Activated CD8-positive, alpha-beta memory T cell treated with anti-CD3 and anti-CD28 coated beads for 48 hours (primary cell): Measurements from ENCODE around the gene NLRP14.

ENCODE experiments used
- DNase-seq, 3 experiments: peaks; one replicate each; pipeline ENCODE4 v3.0.0-alpha.2; 2020; ENCODE audit warnings: low read depth in 2 of 3, low spot score in 2 of 3

The NLRP14 gene

DNA sequence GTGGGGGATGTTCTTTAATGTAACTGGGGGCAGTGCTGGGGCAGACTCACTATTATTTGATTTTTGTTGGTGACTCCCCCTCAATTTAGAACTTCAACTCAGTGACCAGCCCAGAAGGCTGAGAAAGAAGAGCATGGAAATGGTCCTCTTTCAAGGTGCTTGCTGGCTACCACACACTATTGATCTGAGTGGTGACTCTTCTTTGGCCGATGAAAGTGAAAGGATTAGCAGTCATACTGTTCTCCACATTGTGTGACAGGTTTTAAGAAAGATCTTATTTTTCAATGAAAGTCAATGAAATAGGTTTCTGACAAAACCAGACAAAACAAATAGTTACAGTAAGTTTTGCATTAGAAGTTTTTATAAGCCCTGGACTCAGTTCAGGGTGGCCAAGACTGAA is 29.9 kb downstream of the NLRP14 start:
- no peak for DNase-seq

DNA sequence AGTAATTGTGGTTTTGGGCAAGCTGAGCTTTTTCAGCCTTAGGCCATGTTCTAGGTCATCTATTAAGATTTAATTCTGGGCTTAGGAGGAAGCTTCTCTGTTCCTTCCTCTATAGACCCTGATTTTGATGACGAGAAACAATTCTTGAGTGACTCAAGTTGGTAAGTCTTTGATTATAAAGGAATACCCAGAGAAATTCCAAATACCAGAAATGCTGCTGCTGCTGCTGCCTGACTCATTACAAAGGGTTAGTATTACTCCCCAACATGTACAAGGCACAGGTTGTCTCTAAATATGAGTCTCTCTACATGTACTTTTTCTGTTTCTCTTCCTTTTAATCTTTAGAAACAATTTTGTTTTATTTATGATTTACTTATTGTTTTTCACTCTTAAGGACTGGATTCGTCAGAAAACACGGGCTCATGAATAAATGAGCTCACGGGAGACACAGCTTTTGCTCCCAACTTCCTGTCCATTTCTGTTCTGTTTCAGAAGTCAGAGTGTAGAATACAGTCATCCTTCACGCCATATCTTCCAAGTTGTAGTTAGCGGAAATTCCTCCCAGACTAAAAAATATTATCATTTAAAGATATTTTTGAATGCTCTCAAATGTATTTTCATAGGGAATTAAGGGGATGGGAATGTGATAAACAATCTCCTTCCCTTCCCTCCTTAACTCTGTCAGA is 36.7 kb downstream of the NLRP14 start:
- no peak for DNase-seq

DNA sequence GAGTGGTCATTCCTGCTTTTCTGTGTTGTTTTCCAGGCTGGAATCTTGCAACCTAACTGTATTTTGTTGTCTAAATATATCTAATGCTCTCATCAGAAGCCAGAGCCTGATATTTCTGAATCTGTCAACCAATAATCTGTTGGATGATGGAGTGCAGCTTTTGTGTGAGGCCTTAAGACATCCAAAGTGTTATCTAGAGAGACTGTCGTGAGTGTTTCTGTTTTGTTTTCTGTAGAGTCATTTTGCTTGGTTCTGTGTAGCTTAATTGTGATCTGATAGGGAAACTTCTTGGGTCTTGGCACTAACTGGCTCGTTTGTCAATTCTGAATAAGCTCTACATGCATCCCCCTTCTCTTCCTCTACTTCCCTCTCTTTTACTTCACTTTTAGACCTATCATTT is 37.4 kb downstream of the NLRP14 start:
- no peak for DNase-seq

DNA sequence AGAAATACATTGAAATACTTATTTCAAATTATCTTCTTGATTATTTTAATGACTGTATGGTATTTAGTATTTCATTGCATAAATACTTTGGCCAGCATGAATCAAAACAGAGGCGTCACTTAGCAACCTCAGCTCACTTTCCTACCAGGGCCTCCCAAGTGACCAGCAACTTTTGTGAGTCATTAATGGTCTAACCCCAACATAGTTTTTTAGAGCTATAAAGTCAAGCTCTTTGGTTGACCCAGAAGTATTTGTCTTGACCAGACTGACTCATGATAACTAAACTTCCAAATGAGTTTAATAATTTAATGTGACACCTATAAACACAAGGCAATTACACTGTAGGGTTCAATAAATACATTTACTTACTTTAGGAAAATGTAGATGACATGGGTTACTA is 40.6 kb downstream of the NLRP14 start:
- DNase-seq, result no peak

DNA sequence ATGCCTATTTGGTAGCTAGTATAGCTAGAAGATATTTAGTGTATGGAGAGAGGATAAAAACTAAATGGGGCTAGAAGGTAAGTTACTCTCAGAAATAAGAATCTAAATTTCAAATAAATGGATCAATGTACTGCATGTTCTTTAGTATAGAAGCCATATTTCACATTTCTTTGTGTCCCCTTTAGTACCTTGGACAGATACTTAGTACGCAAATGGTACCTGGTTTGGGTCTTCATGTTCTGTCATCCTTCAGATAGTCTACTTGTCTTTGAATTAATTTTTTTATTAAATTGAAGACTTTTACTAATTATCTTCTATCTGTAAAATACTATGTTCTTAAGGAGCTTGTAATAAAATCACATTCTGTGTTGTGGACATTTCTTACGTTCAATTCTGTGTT is 42.3 kb downstream of the NLRP14 start:
- no peak for DNase-seq

DNA sequence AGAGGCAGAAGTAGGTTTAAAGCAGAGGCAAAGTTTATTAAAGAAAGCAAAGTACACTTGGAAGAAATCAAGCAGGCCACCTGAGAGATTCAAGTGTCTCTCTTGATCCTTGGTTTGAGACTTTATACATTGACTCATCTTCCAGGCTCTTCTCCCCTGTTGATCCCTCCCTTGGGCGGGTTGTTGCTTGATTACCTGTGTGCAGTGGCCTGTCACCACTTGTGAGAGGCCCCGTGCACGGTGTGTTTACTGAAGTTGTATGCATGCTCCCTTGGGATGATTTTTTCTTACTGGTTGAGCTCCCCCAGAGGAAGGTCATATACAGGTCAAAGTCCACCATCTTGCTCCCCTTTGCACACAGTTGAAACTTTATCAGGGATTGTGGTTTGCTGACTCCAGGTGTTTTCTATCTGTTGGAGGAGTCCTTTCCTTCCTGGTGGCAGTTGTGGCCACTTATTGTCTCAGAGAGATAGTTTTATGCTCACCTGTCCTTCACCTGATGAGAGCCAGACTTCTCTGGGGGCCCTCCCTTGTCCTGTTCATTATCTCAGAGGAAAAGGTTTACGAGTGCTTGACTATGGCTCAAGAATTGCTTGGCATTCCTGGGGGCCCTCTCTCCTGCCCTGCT is 52.2 kb downstream of the NLRP14 start:
- no peak for DNase-seq

DNA sequence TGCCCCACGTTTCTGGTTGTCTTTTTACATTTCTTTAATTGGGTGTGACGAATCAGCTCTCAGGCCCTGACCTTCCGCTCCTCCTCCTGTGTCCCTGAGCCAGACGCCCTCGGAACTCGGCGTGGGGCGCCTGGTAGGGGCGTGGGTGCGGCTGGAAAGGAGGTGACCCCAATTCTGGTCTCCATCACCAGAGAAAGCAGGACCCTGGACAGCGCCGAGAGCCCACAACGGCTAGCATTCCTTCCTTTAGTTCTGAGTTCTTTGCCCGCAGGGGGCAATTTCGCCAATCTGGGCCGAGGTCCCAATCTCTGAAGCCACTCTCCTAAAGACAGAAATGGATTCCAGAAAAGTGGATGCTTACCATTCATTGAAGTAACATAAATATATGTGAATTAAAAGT is 56.8 kb downstream of the NLRP14 start:
- DNase-seq, result no peak

DNA sequence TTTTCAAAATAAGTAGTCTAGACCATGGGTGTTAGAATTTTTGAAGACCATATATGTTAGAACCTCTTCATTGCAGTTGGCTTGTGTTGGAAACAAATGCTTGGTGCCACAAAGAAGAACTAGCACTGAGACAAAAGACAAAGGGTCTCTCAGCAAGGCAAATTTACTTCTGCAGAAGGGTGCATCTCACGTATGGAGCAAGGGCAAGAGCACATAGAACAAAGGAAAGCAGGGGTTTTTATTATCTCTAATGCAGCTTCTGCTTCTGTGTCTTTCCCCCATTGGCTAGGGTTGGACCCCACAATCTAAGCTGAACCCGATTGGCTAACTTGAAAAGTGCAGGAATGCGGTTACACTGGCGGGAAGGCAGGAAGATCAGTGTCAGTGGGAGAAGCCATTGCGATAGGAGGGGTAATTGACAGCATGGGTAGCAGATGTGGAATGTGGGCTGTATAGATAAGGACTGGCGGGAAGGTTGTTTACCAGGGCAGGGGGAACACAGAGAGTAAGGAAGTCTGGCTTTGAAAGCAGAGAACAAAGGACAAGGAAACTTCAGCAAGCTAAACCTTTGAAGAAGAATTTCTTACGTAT is 59.4 kb downstream of the NLRP14 start:
- no peak for DNase-seq

DNA sequence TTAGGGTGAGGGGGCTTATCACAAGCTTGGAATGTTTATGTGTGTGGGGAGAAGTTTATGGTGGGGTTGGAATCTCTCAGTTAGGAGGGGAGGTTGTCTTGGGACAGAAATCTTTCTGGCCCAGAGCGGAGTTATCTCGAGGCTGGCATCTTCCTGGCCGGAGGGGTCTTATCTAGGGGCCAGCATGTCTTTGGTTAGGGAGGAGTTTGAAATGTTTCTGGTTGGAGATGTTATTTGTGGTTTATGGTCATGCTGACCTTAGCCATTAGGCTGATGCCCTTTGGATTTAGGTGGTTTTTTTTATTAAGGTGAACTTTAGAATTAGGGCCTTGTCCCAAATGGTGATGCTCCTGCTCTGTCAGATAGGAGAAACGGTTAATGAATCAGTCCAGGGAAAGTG is 60.6 kb downstream of the NLRP14 start:
- DNase-seq, result no peak

DNA sequence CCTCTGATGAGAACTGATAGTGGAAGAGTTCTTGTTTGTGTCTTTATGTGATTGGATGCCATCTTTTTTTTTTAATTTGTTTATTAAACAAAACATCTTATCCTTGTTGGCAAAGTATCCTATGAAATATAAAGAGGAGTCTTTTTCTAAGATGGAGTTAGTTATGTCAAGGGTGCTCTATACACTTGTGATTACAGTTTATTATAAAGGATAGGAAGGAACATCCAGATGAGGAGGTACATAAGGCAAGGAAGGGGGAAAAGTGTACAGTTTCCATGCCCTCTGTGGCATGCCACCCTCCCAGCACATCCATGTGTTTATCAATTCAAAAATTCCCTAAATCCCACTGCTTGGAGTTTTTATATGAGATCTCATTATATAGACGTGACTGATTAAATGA is 61.2 kb downstream of the NLRP14 start:
- DNase-seq, result no peak

DNA sequence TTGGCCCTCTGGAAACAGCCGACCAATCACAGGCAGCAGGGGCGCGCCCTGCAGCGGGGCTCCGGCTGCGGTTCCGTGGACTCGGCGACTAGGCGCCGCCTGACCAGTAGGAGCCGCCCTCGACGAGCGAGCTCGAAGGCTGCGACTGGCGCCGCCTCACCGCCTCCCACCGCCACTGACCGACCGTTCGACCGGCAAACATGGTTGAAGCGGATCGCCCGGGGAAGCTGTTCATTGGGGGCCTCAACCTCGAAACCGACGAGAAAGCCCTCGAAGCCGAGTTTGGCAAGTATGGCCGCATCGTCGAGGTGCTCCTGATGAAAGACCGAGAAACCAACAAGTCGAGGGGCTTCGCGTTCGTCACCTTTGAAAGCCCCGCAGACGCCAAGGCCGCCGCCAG is 68.6 kb downstream of the NLRP14 start, which contains the start of gene RBMXL2:
Gene RBMXL2 (plus strand): TSS at position 78 of the 400 bp plus-strand sequence. CDS start 123 bp downstream, at position 201.
- no peak for DNase-seq

DNA sequence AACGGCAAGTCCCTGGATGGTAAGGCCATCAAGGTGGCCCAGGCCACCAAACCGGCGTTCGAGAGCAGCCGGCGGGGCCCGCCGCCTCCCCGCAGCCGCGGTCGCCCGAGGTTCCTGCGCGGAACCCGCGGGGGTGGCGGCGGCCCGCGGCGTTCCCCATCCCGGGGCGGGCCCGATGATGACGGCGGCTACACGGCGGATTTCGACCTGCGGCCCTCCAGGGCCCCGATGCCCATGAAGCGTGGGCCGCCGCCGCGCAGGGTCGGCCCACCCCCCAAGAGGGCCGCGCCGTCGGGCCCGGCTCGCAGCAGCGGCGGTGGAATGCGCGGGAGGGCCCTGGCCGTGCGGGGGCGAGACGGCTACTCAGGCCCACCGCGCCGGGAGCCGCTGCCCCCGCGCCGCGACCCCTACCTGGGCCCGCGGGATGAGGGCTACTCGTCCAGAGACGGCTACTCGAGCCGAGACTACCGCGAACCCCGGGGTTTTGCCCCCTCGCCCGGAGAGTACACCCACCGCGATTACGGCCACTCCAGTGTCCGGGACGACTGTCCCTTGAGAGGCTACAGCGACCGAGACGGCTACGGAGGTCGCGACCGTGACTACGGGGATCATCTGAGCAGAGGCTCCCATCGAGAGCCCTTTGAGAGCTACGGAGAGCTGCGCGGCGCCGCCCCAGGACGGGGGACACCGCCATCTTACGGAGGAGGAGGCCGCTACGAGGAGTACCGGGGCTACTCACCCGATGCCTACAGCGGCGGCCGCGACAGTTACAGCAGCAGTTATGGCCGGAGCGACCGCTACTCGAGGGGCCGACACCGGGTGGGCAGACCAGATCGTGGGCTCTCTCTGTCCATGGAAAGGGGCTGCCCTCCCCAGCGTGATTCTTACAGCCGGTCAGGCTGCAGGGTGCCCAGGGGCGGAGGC is 69.3 kb downstream of the NLRP14 start:
- DNase-seq, result no peak

DNA sequence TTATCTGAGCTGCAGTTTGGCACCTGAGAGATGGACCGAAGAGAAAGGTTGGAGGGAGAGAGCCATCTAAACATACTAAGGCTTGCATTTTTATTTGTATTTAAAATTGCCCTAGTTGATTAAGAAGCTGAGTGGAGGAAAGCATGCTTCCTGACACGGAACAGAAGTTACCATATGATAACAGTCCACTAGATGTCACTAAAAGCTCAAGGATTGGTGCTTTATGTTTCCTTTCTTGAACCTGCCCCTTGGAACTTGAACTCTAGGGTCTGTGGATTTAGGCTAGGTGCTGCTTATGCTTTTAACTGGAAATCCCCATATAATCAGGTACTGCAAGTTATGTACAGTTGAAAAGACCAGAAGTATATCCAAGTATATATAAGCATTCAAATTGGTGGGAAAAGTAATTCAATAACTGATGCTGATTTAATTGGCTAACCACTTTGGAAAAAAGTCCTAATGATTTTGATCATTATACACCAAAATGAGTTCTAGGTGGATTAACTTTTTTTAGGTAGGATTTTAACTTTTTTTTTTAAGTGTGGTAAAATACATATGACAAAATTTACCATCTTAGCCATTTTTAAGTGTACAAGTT is 78.1 kb downstream of the NLRP14 start:
- DNase-seq, result no peak

DNA sequence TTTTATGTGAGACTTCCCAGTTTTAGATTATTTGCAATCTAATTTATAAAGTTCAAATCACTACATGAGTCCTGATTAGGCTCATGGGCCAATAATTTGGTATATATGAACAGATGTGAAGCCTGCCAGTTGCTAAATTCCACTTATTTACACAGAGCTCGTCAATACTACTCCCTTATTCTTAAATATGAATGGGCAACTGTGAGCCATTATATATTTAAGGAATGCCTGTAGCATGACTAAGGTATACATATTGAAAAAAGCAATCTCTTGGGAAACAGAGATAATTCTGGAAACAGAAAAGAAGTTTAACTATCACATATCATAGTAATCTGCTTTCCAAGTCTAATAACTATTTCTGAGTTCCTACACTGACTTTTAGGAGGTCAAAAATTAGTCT is 95.5 kb downstream of the NLRP14 start:
- DNase-seq, result no peak

DNA sequence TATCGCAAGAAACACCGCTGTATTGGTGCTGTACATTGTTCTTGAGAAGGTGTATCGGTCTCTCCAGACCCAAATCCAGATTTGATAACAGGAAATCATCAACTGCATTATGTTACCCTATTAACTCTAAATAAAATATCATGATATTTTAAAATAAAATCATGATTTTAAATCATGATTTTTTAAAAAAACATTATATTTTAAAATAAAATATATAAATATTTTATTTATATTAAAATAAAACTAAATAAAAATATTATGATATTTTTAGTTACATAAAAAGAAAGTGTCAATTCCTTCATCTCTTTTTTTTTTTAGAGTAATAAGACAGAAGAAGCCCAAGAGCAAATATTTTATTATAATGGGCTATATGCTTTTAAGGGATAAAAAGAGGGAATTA is 96.1 kb downstream of the NLRP14 start:
- DNase-seq, result no peak
